Gastroesophageal sphincter (tissue), 3 donors: ENCODE data around the gene SEC14L5.

Experiments used
- EP300 ChIP-seq: sonication (generic); formaldehyde crosslinking; IDR thresholded peaks from one replicate; pipeline ENCODE4 v1.6.1; 2017; ENCODE audit warnings: antibody characterized with exemption, mild to moderate bottlenecking
- POLR2A ChIP-seq, 2 donors: fragments of 450-650 bp; IDR thresholded peaks; one replicate each; pipeline ENCODE4 v1.6.1; 2017; ENCODE audit warnings: antibody characterized with exemption in 2 of 2, mild to moderate bottlenecking in 2 of 2, moderate library complexity in 1 of 2
- POLR2AphosphoS5 ChIP-seq: sonication (generic); formaldehyde crosslinking; IDR thresholded peaks from one replicate; pipeline ENCODE4 v1.6.1; 2017; ENCODE audit warnings: antibody characterized with exemption
- TF ChIP-seq, protein P1 (sequence below), 4 experiments: fragments of 200-600 bp in 2 of 4; fragments of 450-650 bp in 2 of 4; sonication (generic) in 1 of 4; IDR thresholded peaks; one replicate each; pipeline ENCODE4 v1.5.1; 2017 to 2019; ENCODE audit warnings: antibody characterized with exemption in 4 of 4, mild to moderate bottlenecking in 2 of 4, moderate library complexity in 2 of 4

DNA sequence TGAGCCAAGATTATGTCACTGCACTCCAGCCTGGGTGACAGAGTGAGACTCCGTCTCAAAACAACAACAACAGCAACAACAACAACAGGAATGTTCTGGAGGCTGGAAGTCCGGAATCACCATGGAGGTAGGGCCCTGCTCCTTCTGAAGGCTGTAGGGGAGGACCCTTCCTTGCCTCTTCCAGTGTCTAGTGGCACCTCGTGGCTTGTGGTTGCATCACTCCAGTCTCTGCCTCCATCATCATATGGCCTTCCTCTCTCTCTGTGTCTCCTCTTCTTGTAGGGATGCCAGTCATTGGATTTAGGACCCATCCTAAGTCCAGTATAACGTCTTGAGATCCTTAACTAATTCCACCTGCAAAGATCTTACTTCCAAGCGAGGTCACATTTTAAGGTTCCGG, 61.6 kb downstream of the SEC14L5 start:
- TF ChIP-seq, protein P1, sequence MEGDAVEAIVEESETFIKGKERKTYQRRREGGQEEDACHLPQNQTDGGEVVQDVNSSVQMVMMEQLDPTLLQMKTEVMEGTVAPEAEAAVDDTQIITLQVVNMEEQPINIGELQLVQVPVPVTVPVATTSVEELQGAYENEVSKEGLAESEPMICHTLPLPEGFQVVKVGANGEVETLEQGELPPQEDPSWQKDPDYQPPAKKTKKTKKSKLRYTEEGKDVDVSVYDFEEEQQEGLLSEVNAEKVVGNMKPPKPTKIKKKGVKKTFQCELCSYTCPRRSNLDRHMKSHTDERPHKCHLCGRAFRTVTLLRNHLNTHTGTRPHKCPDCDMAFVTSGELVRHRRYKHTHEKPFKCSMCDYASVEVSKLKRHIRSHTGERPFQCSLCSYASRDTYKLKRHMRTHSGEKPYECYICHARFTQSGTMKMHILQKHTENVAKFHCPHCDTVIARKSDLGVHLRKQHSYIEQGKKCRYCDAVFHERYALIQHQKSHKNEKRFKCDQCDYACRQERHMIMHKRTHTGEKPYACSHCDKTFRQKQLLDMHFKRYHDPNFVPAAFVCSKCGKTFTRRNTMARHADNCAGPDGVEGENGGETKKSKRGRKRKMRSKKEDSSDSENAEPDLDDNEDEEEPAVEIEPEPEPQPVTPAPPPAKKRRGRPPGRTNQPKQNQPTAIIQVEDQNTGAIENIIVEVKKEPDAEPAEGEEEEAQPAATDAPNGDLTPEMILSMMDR (IDR thresholded peaks at IDR 0.05) = no peak
- TF ChIP-seq POLR2A (IDR thresholded peaks at IDR 0.05) = no peak
- TF ChIP-seq EP300 = no peak
- no peak for TF ChIP-seq POLR2AphosphoS5
